Mucosa of gallbladder (tissue), 1 donor: ENCODE data around the gene RBM38. TPM values are rescaled to one million over a fixed set of nuclear protein-coding genes. Genes with fewer than 3 reads are reported as not detected.
"Not testable (repeated sequence)": the region's sequence is repeated elsewhere in the genome, so short reads cannot be mapped to it uniquely, and the experiment has no call there.

Experiments used
- DNase-seq: peaks from one replicate; pipeline ENCODE4 v3.0.0-alpha.2; 2020; ENCODE audit warnings: low spot score
- total RNA-seq: library from RNA; stranded (reverse); gene quantifications from one replicate; pipeline ENCODE4 v1.2.1, GENCODE V29; 2021
- donor health status: DM: no; HTN: no; CAD: no.

RBM38 gene
- total RNA-seq, 1 donor from 2014 or later: 21.9 TPM

DNA sequence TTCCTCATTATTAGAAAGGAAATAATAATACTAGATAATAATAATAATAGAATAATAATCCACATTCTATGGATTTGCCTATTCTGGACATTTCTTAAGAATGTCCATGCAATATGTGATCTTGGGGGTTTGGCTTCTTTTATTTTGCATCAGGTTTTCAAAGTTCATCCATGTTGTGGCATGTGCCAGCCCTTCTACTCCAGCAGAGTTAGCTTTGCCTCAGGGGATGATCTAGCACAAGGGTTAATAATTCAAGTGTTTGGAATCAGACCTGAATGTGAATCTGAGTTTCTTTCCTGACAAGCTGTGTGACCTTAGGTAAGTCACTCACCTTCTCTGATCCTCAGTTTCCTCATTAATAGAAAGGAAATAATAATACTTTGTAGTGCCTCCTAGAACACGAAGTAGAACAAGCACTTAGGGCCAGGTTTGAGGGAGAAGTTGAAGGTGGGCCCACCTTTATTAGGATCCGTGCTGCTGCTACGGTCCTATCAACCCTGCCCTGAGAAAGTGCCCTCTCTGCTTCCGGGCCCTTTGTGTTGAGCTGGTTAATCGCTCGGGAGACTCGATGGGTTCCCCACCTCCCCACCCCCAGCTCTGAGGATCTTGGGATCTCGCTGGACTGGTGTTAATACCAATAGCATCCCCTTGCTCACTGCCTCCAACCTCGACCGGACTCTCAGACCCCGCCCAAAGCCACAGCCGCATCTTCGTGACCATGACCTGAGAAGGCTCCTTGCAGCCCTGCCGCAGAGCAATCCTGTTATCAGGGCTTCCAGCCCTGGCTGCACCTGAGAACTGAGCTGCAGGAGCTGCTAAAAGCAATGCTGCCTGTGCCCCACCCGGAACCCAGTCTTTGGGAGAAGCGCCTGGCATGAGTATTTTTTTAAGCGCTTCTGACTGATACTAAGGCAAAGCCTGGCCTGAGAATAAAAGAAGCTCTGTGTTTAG, 26.9 kb downstream of the RBM38 start:
- DNase-seq: no peak

DNA sequence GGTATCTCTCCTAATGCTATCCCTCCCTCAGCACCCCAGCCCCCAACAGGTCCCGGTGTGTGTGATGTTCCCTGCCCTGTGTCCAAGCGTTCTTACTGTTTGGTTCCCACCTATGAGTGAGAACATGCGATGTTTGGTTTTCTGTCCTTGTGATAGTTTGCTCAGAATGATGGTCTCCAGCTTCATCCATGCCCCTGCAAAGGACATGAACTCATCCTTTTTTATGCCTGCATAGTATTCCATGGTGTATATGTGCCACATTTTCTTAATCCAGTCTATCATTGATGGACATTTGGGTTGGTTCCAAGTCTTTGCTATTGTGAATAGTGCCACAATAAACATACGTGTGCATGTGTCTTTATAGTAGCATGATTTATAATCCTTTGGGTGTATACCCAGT, 28.3 kb downstream of the RBM38 start:
- DNase-seq: not testable (repeated sequence)

DNA sequence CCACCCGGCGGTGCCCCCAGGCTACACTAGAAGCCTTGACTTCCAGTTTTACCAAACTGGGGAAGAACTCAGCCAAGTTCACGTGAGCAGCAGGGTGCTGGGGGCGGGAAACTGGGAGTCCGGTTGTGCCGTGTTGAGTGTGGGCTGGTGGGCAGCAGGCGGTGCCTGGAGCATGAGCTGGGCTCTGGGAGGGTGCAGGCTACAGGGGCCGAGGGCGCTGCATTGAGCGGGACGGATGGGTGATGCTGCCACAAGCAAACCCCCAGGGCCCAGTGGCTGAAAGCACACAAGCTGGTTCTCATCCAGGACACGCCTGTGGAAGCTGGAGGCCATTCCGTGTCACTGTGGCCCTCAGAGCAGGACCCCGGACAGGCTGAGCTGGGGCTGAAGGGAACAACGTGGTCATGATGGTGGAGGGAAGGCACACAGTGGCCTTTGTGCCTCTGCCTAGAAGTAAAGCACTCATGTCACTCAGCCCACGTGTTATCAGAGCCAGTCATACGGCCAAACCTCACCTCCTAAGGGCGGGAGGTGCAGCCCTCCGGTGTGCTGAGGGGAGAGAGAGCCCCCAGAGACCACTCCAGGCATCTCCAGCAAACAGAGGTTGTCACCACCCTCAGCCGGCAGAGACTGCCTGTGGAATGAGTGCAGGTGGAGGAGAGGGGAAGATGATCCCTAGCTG, 29.5 kb downstream of the RBM38 start:
- no peak for DNase-seq

DNA sequence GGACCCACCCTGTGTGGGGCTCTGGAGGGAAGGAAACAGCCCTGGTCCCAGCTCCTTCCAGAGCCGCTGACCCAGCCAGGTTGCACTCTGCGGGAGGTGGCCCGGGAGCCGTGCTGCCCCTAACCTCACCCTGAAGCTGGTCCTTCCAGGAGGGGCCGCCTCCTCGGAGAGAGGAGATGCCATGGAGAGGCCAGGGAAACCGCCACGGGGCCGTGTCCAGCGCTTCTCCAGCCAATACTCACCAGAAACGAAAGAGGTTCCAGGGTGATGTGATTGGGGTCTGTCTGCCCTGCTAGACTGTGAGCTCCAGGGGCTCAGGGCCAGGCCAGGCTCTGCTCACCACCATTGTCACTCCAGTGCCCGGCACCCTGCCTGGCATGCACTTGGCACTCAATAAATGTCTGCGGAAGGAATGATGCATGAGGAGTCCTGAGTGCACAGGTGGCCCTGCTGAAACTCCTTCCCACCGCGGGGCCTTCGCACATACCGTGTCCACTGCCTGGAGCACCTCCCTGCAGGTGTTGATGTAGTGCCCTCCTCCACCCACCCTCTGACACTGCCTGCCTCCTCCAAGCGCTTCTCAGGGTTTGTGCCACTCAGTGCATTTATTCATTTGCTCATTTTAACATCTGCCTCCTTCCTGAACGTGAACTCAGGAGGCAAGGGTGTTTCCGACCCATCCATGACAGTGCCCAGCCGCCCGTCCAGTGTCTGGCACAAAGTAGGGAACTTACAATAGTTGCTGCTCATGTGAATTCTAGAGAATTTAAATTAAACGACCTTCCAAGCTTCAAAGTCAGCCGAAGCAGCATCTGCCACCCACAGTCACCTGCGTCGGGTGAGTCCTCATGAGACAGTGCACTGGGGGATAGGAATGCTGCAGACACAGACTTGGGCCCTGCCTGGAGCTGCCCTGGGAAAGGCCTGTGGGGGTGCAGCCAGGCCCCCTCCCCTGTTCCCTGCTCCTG, 30.3 kb downstream of the RBM38 start:
- DNase-seq: no peak

DNA sequence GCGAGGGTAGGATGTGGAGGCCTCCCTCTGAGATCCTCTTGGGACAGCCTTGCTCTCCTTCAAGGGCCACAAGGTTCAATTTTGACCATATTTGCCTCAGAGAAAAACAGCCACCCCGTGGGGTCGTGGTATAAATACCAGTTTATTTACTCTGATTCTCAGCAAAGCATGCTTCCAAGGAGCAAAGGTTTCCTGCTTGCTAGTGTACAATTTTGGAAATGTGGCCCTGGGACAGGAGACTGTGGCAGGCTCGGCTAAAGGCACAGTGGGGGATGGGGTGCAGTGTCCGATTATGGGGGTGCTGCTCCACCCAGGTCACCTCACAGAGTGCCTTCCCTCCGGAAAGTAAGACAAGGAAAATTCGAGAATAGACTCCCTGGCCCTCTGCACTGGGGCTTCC, 31.1 kb downstream of the RBM38 start:
- DNase-seq: no peak

DNA sequence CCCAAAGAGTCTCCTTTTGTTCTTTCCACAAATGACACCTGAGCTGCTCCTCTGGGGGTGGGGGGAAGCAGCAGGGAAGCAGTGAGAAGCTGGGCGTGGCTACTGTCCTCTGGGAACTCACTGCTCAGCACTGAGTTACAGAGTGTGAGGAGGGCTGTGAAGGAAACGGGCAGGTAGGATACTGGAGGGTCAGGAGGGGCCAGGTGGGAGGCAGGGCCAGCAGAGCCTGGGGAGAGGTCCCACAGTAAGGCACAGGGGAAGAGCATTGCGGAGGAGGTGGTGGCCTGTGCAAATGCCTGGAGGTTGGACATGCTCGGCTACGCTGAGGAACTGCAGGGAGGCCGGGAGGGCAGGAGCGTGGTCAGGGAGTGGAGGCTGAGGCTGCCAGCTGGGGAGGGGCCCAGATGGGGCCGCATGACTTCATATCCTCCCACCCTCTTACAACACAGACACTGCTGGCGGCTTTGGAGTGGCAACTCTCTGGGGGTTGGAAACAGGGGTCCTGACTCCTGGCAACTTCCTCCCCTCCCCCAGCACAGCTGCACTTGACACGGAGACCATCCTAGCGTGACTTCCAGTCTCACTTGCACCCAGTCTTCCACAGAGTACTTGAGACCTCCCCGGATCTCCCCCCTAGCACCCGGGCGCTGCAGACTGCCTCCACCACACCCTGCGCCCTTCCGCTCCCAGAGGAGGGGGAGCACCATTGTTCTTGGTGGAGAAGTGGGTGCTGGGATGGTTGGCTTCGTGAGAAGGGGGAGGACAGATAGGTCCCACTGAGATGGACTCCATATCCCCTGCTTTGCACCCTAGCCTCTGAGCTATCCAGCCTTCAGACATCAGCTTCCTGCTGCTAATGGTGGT, 34.2 kb downstream of the RBM38 start:
- DNase-seq: no peak

DNA sequence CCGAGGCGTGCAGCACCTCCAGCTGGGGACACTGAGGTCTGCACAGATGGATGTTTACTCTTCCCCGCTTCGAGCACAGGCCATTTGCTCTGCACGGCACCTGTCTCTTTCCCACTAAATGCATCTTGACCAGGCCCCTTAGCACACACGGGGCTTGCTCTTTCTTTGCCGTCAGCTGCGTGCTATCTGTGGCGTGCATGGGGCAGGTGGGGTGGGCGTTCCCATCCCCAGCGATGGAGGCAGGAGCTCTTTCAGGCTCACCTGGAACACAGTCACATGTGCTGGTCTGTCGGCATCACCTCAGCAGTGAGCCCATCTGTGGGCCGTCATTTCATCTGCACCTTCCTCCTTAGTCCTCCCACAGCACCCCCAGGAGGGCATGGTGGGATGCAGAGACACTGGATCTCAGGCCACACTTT, 35.1 kb downstream of the RBM38 start:
- DNase-seq: no peak

DNA sequence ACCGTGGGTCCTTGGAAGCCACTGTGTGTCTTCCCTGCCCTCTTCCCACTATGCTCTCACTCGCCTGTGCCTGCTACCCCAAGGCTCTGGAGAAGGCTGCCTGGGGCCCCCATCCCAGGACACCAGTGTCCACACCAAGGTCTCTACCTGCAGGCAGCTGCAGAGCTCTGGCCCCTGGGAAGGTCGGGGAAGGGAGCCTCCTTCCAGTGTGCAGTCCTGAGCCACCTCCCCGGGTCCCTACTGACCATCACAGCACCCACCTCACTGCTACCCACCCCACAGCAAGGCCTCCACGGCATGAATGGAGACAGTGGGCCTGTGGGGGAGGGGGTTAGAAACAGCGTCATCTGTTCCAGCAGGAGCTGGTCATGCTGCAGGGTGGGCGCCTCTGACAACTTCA, 35.6 kb downstream of the RBM38 start:
- no peak for DNase-seq

DNA sequence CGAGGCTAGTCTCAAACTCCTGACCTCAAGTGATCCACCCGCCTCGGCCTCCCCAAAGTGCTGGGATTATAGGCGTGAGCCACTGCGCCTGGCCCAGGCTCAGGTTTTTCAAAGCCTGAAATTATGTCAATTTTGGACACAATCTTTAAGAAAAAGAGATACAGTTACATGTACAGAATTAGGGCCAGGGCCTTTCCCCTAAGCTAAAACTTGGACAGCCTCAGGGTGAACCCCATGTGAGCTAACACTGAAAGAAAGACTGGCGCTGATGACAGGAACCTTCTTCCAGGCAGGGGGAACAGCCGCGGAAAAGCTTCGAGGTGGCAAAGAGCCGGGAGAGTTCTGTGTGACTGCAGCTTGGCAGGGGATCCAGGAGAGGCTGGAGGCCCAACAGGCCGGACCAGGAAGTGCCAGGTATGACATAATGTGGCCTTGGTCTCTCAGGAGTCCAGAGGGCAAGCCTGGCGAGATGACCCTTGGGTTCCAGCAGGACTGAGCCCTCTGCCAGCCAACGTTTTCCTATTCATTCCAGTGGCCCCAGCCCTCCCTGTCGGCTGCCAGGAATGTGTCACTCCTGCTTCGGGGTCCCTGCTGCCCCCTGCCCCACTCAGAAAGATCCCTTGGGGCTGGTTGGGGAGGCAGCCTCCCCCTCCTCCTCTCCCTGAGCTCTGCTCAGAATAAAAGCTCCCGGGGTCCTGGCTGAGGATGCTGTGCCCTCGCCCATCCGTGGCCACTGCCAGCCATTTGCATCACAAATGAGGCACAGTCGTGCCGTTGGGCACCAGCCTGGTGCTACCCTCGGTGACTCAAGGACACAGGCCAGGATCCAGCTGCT, 37.3 kb downstream of the RBM38 start:
- DNase-seq: no peak

DNA sequence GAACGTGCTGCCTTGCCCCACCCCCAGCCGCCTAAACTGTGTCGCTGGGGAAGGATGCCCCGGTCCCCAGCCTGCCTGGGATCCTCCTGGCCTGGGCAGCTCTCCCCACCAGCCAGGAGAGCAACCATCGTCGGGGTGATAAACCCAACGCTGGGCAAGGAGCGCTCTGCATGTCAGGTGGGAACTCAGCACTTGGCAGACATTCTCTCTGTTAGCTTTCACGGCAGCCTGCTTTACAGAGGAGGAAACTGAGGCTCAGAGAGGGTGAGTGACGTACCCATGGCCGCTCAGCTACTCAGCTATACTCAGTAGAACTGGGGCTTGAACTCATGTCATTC, 37.9 kb downstream of the RBM38 start:
- DNase-seq: no peak

DNA sequence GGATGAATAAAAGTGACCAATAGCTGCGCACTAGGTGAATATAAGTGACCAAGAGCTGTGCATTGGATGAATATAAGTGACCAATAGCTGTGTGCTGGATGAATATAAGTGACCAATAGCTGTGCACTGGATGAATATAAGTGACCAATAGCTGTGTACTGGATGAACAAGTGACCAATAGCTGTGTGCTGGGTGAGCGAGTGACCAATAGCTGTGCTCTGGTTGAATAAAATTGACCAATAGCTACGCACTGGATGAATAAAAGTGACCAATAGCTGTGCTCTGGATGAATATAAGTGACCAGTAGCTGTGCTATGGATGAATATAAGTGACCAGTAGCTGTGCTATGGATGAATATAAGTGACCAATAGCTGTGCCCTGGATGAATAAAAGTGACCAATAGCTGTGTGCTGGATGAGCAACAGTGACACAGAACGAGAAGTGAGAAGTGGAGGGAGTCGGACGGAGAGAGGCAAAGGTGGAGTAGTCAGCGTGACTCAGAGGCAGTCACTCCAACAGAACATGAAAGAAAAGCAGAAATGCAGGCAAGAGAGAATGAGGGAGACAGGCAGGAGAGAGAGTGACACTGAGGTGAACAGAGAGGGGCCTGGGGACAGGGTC, 38.5 kb downstream of the RBM38 start:
- no peak for DNase-seq

DNA sequence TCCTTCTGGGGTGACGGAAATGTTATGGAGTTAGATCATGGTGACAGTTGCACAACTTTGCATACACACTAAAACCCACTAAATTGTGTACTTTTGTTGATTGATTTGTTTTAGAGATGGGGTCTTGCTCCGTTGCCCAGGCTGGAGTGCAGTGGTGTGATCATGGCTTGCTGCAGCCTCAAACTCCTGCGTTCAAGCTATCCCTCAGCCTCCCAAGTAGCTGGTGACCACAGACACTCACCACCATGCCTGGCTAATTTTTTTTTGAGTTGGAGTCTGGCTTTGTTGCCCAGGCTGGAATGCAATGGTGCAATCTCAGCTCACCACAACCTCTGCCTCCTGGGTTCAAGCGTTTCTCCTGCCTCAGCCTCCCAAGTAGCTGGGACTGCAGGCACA, 39.0 kb downstream of the RBM38 start:
- DNase-seq: not testable (repeated sequence)

DNA sequence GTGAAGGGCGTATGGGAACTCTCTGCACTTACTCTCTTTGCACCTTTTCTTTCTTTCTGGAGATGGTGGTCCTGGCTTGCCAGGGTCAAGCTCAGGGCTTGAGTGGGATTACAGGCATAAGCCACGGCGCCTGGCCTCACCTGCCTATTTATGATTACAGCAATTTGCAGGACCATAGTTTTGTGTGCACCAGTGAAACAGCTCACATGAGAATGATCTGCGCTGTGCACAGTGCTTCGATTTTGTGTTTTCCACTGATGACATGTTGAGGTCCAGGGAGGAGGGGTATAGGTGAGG, 40.3 kb downstream of the RBM38 start:
- no peak for DNase-seq

DNA sequence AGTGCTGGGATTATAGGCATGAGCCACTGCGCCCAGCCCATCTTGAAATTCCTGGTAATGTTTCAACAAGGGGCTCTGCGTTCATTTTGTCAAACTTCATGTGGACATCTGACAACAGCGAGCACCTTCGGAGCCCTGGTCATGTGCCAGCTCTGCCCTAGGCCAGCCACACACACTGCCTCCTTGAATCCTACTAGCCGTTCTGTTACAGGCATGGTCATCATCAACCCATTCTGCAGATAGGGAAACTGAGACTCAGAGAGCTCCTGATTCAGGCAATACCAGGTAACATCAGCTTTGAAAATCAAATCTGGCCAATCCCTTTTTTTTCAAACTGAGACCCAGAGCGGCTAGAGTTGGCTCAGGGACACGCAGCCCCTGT, 41.3 kb downstream of the RBM38 start:
- no peak for DNase-seq

DNA sequence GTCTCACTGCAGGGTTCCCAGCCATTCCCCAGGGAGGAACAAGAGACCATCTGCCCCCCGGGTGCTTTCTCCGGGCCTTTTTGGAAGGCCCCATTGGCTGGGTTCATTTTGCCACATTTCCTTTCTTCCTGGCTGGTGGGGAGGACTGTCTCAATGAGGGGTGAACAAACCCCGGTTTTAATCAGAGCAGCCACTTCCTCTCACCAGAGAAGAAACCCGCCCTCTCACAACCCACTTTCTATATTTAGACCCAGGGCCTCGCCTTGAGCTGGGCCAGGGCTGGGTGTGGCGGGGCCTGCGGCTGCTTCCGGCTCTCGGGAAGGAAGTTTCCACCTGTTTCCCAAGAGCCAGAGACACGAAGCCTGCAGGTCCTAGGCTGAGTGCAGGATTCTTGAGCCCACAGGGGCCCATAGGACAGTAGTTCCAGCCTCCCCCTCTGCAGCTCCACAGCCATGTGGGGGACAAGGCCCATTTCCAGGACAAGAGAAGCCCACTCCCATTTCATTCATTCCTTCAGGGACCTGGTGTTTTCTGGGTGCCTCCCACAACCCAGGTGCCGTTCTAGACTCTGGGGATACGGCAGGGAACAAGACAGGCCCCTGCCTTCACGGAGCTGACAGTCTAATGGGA, 41.8 kb downstream of the RBM38 start:
- DNase-seq: peak; percentile 43

DNA sequence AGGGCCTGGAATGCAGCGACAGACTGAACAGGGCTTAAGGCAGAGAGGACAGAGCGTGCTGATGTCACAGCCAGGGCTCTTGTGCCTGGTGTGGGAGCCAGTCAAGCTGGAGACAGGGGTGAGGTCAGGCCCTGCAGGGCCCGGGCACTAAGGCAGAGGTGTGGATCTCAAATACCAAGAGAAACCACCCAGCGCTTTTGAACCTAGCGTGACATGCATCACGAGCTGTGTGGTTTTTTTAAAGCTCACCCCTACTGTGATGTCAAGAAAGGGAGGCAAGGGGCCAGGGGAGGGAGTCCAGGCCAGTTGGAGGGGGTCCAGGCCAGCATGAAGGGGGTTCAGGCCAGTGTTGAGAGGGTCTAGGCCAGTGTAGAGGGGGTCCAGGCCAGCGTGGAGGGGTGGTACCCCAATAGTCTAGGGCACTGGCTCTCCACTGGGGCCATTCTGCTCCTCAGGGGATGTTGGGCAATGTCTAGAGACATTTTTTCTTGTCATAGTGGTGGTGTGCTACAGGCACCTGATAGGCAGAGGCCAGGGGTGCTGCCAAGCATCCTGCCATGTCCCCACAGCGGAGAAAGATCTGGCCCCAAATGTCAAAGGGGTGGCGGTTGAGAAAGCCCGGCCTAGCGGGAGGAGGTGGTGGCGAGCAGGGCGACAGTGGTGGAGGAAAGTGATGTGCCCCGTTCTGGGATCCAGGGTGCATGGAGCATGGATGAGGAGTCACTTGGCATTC, 42.6 kb downstream of the RBM38 start:
- no peak for DNase-seq

DNA sequence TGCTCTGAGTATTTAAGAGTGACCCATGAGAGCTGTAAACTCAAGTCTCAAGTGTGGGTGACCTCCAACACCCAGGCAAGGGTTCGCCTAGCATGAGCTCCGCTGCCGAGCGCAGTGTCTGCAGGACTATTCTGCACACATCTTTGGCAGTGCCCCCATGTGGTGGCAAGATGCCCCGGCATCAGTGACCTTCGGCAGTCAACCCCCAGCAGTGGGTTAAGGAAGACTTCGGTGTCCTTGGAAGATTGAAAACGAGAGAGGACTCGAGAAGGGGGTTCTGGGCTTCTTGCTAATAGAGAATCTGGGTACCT, 43.1 kb downstream of the RBM38 start:
- DNase-seq: no peak

DNA sequence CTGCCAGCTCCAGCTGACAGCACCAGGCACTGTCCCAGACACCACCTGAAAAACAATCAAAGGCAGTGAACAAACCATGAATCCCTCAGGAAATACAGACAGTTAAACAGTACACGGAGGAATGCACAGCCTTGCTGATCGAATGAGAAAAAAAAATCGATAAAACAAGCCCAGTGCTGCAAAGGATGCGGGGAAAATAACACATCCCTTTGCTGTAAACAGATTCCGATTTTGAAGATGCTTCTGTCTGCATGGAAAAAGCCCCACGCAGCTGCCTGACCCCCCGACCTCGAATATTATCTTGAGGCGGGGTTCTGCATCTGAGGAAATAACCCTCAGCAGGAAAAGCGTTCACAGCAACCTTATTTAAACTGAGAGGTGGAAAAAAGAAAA, 43.9 kb downstream of the RBM38 start:
- no peak for DNase-seq
